Measurements from ENCODE around the gene YJU2.

DNA sequence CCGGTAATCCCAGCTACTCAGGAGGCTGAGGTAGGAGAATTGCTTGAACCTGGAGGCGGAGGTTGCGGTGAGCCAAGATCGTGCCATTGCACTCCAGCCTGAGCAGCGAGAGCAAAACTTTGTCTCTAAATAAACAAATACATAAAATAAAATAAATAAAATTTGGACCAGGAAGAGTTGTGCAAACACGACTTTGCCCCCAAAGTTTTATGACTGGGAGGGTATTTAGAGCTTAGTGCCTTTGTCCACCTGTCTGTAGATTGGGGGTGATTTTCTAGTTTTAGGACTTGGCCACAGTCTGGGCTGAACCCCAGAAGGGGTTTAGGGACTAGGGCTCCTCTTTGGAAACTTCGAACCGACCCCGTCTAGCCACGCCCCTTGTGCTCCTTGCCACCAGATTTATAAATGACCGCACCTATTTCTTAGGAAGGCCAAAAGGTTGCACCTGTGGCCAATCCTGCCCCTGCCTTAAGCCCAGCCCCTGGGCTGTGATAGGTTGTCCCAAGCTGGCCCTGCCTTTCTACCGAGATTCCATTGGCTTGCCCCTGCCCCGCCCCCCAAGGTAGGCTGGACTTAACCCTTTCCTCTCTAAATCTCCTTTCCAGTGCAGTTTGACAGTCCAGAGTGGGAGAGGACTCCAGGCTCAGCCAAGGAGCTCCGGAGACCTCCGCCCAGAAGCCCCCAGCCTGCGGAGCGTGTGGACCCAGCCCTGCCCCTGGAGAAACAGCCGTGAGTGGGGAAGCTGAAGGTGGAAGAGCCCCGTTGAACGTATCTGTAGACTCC, 37.5 kb downstream of the YJU2 start:
- TF ChIP-seq, protein P1, sequence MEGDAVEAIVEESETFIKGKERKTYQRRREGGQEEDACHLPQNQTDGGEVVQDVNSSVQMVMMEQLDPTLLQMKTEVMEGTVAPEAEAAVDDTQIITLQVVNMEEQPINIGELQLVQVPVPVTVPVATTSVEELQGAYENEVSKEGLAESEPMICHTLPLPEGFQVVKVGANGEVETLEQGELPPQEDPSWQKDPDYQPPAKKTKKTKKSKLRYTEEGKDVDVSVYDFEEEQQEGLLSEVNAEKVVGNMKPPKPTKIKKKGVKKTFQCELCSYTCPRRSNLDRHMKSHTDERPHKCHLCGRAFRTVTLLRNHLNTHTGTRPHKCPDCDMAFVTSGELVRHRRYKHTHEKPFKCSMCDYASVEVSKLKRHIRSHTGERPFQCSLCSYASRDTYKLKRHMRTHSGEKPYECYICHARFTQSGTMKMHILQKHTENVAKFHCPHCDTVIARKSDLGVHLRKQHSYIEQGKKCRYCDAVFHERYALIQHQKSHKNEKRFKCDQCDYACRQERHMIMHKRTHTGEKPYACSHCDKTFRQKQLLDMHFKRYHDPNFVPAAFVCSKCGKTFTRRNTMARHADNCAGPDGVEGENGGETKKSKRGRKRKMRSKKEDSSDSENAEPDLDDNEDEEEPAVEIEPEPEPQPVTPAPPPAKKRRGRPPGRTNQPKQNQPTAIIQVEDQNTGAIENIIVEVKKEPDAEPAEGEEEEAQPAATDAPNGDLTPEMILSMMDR (conservative IDR thresholded peaks at IDR 0.05; ENCODE audit: low read length), result no peak
- no peak for TF ChIP-seq EZH2phosphoT487 (IDR thresholded peaks at IDR 0.05; ENCODE audit: borderline replicate concordance)
